Activated naive CD4-positive, alpha-beta T cell treated with anti-CD3 and anti-CD28 coated beads for 36 hours (primary cell): ENCODE results near the gene WNT7A. TPM values are rescaled to one million over a fixed set of nuclear protein-coding genes. Genes with fewer than 3 reads are reported as not detected.

ENCODE experiments used
- CTCF ChIA-PET: fragments of 350-600 bp; sonication (Branson Sonifier 250); formaldehyde crosslinking; loops from one replicate; lab custom pipeline; 2021; ENCODE audit warnings: antibody characterized with exemption; lab: Charles Lee
- DNase-seq: peaks from one replicate; pipeline ENCODE4 v3.0.0-alpha.2; 2020
- H3K27ac Mint-ChIP-seq: one replicate; pipeline ENCODE4 v1.8.0; 2021; ENCODE audit warnings: mild to moderate bottlenecking, mixed read lengths
- H3K27me3 Mint-ChIP-seq: one replicate; pipeline ENCODE4 v1.8.0; 2021; ENCODE audit warnings: low read depth, mixed read lengths
- H3K36me3 Mint-ChIP-seq: one replicate; pipeline ENCODE4 v1.8.0; 2021; ENCODE audit warnings: low read depth, mixed read lengths
- H3K4me1 Mint-ChIP-seq: one replicate; pipeline ENCODE4 v1.8.0; 2021; ENCODE audit warnings: low read depth, mixed read lengths
- H3K4me3 Mint-ChIP-seq: one replicate; pipeline ENCODE4 v1.8.0; 2021; ENCODE audit warnings: mild to moderate bottlenecking, moderate library complexity, mixed read lengths
- H3K9me3 Mint-ChIP-seq: one replicate; pipeline ENCODE4 v1.8.0; 2021; ENCODE audit warnings: mixed read lengths
- intact Hi-C: fragments of 100-400 bp; cut with micrococcal nuclease; formaldehyde crosslinking; loops from one replicate; pipeline ENCODE4 v1.15.1; 2023
- total RNA-seq, 2 experiments: library from RNA; stranded (reverse); gene quantifications; one replicate each; pipeline ENCODE4 v1.2.3, GENCODE V29; 2021

Gene WNT7A
- total RNA-seq, 2 experiments from 2014 or later = 0.07 to 0.10 TPM

- H3K27ac Mint-ChIP-seq = no peak overlapping the region
- H3K9me3 Mint-ChIP-seq = peaks cover 30% of the 10 kb centered on the region
- no peak overlapping the region for H3K4me3 Mint-ChIP-seq
- DNase-seq = no peak
- intact Hi-C loops = no loop called here
- CTCF ChIA-PET = no interaction called here
- H3K36me3 Mint-ChIP-seq = peaks cover 40% of the 10 kb centered on the region
- H3K27me3 Mint-ChIP-seq = no peaks in the 10 kb centered on the region
- peaks cover 6% of the 10 kb centered on the region for H3K4me1 Mint-ChIP-seq
These were observed 61.0 kb downstream of the WNT7A start for GRCh38 chr3:13818919-13819318.

- H3K27ac Mint-ChIP-seq = no peak overlapping the region
- H3K36me3 Mint-ChIP-seq = peaks cover 40% of the 10 kb centered on the region
- no peak for DNase-seq
- no peaks in the 10 kb centered on the region for H3K27me3 Mint-ChIP-seq
- H3K4me3 Mint-ChIP-seq = no peak overlapping the region
- intact Hi-C loops = no loop called here
- CTCF ChIA-PET = no interaction called here
- H3K9me3 Mint-ChIP-seq = peaks cover 25% of the 10 kb centered on the region
- no peaks in the 10 kb centered on the region for H3K4me1 Mint-ChIP-seq
These were observed 64.7 kb downstream of the WNT7A start for GRCh38 chr3:13815088-13815683.

- DNase-seq = no peak
- intact Hi-C loops = no loop called here
- Mint-ChIP-seq H3K27ac (no peak overlapping the region), H3K4me1 (no peaks in the 10 kb centered on the region), H3K4me3 (no peak overlapping the region), H3K27me3 (no peaks in the 10 kb centered on the region), H3K36me3 (peaks cover 21% of the 10 kb centered on the region), H3K9me3 (peaks cover 12% of the 10 kb centered on the region)
- CTCF ChIA-PET = interaction anchor here (0.6 kb wide), 1 partner anchor 20 kb away, joined by 5 read pairs; no protein-coding TSS in a partner anchor
These were observed 67.8 kb downstream of the WNT7A start for GRCh38 chr3:13812034-13812471.

- no peak for DNase-seq
- CTCF ChIA-PET = no interaction called here
- Mint-ChIP-seq H3K9me3 (peaks cover 13% of the 10 kb centered on the region), H3K36me3 (peaks cover 17% of the 10 kb centered on the region), H3K27me3 (no peaks in the 10 kb centered on the region), H3K27ac (no peak overlapping the region), H3K4me3 (no peak overlapping the region), H3K4me1 (no peaks in the 10 kb centered on the region)
- intact Hi-C loops = no loop called here
These were observed 68.3 kb downstream of the WNT7A start for GRCh38 chr3:13811614-13812013.

- CTCF ChIA-PET = no interaction called here
- no peaks in the 10 kb centered on the region for H3K4me1 Mint-ChIP-seq
- no peaks in the 10 kb centered on the region for H3K27me3 Mint-ChIP-seq
- H3K4me3 Mint-ChIP-seq = no peak overlapping the region
- peaks cover 3% of the 10 kb centered on the region for H3K36me3 Mint-ChIP-seq
- no peak overlapping the region for H3K27ac Mint-ChIP-seq
- peaks cover 8% of the 10 kb centered on the region for H3K9me3 Mint-ChIP-seq
- intact Hi-C loops = no loop called here
- DNase-seq = no peak
These were observed 71.3 kb downstream of the WNT7A start for GRCh38 chr3:13808550-13808949.

GRCh38 chr3:13801361-13802204 lies 78.3 kb downstream of the WNT7A start:
- no peak overlapping the region for H3K27ac Mint-ChIP-seq
- DNase-seq = no peak
- intact Hi-C loops = no loop called here
- H3K4me1 Mint-ChIP-seq = no peaks in the 10 kb centered on the region
- no peaks in the 10 kb centered on the region for H3K9me3 Mint-ChIP-seq
- no peaks in the 10 kb centered on the region for H3K36me3 Mint-ChIP-seq
- CTCF ChIA-PET = no interaction called here
- no peak overlapping the region for H3K4me3 Mint-ChIP-seq
- no peaks in the 10 kb centered on the region for H3K27me3 Mint-ChIP-seq

- H3K27ac Mint-ChIP-seq = no peak overlapping the region
- H3K4me3 Mint-ChIP-seq = no peak overlapping the region
- intact Hi-C loops = no loop called here
- CTCF ChIA-PET = no interaction called here
- no peaks in the 10 kb centered on the region for H3K9me3 Mint-ChIP-seq
- no peaks in the 10 kb centered on the region for H3K4me1 Mint-ChIP-seq
- no peaks in the 10 kb centered on the region for H3K27me3 Mint-ChIP-seq
- no peaks in the 10 kb centered on the region for H3K36me3 Mint-ChIP-seq
- no peak for DNase-seq
These were observed 79.8 kb downstream of the WNT7A start for GRCh38 chr3:13800064-13800463.

- Mint-ChIP-seq H3K27me3 (no peaks in the 10 kb centered on the region), H3K36me3 (no peaks in the 10 kb centered on the region), H3K27ac (no peak overlapping the region), H3K9me3 (no peaks in the 10 kb centered on the region), H3K4me3 (no peak overlapping the region), H3K4me1 (no peaks in the 10 kb centered on the region)
- intact Hi-C loops = no loop called here
- CTCF ChIA-PET = no interaction called here
- DNase-seq = no peak
These were observed 81.5 kb downstream of the WNT7A start for GRCh38 chr3:13798401-13798800.

GRCh38 chr3:13796701-13797460 lies 83.0 kb downstream of the WNT7A start:
- H3K4me3 Mint-ChIP-seq = no peak overlapping the region
- intact Hi-C loops = no loop called here
- H3K9me3 Mint-ChIP-seq = no peaks in the 10 kb centered on the region
- H3K27me3 Mint-ChIP-seq = no peaks in the 10 kb centered on the region
- no peaks in the 10 kb centered on the region for H3K36me3 Mint-ChIP-seq
- peaks cover 1% of the 10 kb centered on the region for H3K4me1 Mint-ChIP-seq
- no peak overlapping the region for H3K27ac Mint-ChIP-seq
- DNase-seq = no peak
- CTCF ChIA-PET = no interaction called here

- Mint-ChIP-seq H3K4me1 (peaks cover 1% of the 10 kb centered on the region), H3K9me3 (no peaks in the 10 kb centered on the region), H3K36me3 (no peaks in the 10 kb centered on the region), H3K4me3 (no peak overlapping the region), H3K27me3 (no peaks in the 10 kb centered on the region), H3K27ac (no peak overlapping the region)
- no peak for DNase-seq
- CTCF ChIA-PET = no interaction called here
- intact Hi-C loops = no loop called here
These were observed 84.1 kb downstream of the WNT7A start for GRCh38 chr3:13795816-13796215.

GRCh38 chr3:13794322-13794721 lies 85.5 kb downstream of the WNT7A start:
- H3K4me3 Mint-ChIP-seq = no peak overlapping the region
- DNase-seq = no peak
- peaks cover 1% of the 10 kb centered on the region for H3K4me1 Mint-ChIP-seq
- H3K27me3 Mint-ChIP-seq = no peaks in the 10 kb centered on the region
- H3K36me3 Mint-ChIP-seq = no peaks in the 10 kb centered on the region
- intact Hi-C loops = no loop called here
- CTCF ChIA-PET = interaction anchor here (1.3 kb wide), 1 partner anchor 91 kb away, joined by 6 read pairs; no protein-coding TSS in a partner anchor
- H3K27ac Mint-ChIP-seq = no peak overlapping the region
- no peaks in the 10 kb centered on the region for H3K9me3 Mint-ChIP-seq

GRCh38 chr3:13793451-13793850 lies 86.4 kb downstream of the WNT7A start:
- CTCF ChIA-PET = no interaction called here
- Mint-ChIP-seq H3K27ac (no peak overlapping the region), H3K27me3 (no peaks in the 10 kb centered on the region), H3K36me3 (no peaks in the 10 kb centered on the region), H3K4me1 (peaks cover 1% of the 10 kb centered on the region), H3K9me3 (no peaks in the 10 kb centered on the region), H3K4me3 (no peak overlapping the region)
- no peak for DNase-seq
- intact Hi-C loops = no loop called here
